NOMO-1 (cell line): ENCODE data around the gene PARD3.
"Not testable (repeated sequence)": the region's sequence is repeated elsewhere in the genome, so short reads cannot be mapped to it uniquely, and the experiment has no call there.

Experiments used
- DNase-seq, 2 experiments: peaks; one replicate each; lab custom pipeline; 2025; ENCODE audit not compliant: unreplicated experiment in 2 of 2; lab: John Stamatoyannopoulos, UW

PARD3 gene

GRCh38 chr10:34719328-34719727 lies 95.8 kb downstream of the PARD3 start:
- DNase-seq: no peak

GRCh38 chr10:34717429-34717828 lies 97.7 kb downstream of the PARD3 start:
- DNase-seq: no peak

GRCh38 chr10:34716958-34717357 lies 98.1 kb downstream of the PARD3 start:
- peak; percentile 48 to 79 for DNase-seq

- no peak for DNase-seq
Observed at GRCh38 chr10:34716234-34716633, 98.9 kb downstream of the PARD3 start.

GRCh38 chr10:34715511-34716187 lies 99.4 kb downstream of the PARD3 start:
- no peak for DNase-seq

- no peak for DNase-seq
Observed at GRCh38 chr10:34713875-34714274, 101.2 kb downstream of the PARD3 start.

- no peak for DNase-seq
Observed at GRCh38 chr10:34711500-34711899, 103.6 kb downstream of the PARD3 start.

- no peak for DNase-seq
Observed at GRCh38 chr10:34710391-34710751, 104.7 kb downstream of the PARD3 start.

GRCh38 chr10:34709637-34710390 lies 105.3 kb downstream of the PARD3 start:
- DNase-seq: no peak

GRCh38 chr10:34707656-34708055 lies 107.4 kb downstream of the PARD3 start:
- no peak for DNase-seq

- not testable (repeated sequence) for DNase-seq
Observed at GRCh38 chr10:34706992-34707391, 108.1 kb downstream of the PARD3 start.

- DNase-seq: no peak
Observed at GRCh38 chr10:34706147-34706546, 108.9 kb downstream of the PARD3 start.

GRCh38 chr10:34705563-34705962 lies 109.5 kb downstream of the PARD3 start:
- DNase-seq: no peak

- DNase-seq: no peak
Observed at GRCh38 chr10:34704526-34705184, 110.4 kb downstream of the PARD3 start.

GRCh38 chr10:34702982-34703381 lies 112.1 kb downstream of the PARD3 start:
- no peak for DNase-seq

GRCh38 chr10:34702093-34702937 lies 112.8 kb downstream of the PARD3 start:
- no peak for DNase-seq

- DNase-seq: no peak
Observed at GRCh38 chr10:34701194-34701593, 113.9 kb downstream of the PARD3 start.

- not testable (repeated sequence) for DNase-seq
Observed at GRCh38 chr10:34700752-34701151, 114.3 kb downstream of the PARD3 start.

- DNase-seq: no peak
Observed at GRCh38 chr10:34699904-34700517, 115.1 kb downstream of the PARD3 start.

- no peak for DNase-seq
Observed at GRCh38 chr10:34698979-34699378, 116.1 kb downstream of the PARD3 start.
